Measurements from ENCODE around the gene LAIR2.
A peak's percentile ranks its signal among the peaks of the same experiment; 100 is the strongest.

Gene LAIR2, protein sequence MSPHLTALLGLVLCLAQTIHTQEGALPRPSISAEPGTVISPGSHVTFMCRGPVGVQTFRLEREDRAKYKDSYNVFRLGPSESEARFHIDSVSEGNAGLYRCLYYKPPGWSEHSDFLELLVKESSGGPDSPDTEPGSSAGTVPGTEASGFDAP

DNA sequence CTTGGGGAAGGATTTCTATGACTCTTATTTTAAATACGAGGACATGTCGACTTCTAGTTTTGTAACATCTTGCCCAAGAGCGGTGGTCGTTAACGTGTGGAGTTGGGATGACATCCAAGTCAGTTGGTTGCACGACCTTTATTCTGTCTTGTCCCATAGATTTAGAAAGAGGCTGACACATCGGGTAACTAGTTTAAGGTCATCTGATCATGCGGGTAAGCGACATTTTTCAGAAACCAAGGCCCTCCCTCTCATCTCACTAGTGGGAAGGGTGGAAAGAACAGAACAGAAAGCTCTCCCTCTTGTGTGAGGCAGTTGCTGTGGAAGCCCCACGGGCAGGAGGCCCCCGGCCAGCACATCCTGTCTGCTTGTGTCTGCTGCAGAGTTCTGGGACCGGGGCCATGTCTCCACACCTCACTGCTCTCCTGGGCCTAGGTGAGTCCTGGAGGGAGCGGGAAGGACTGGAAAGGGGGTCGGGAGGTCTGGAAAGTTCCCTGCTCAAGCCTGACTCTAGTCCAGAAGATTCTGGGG is at the start of gene LAIR2:
TSS of gene LAIR2 (plus strand) at position 314 of the 531 bp plus-strand sequence. CDS start at position 402, 88 bp downstream.
- no peak for DNase-seq

DNA sequence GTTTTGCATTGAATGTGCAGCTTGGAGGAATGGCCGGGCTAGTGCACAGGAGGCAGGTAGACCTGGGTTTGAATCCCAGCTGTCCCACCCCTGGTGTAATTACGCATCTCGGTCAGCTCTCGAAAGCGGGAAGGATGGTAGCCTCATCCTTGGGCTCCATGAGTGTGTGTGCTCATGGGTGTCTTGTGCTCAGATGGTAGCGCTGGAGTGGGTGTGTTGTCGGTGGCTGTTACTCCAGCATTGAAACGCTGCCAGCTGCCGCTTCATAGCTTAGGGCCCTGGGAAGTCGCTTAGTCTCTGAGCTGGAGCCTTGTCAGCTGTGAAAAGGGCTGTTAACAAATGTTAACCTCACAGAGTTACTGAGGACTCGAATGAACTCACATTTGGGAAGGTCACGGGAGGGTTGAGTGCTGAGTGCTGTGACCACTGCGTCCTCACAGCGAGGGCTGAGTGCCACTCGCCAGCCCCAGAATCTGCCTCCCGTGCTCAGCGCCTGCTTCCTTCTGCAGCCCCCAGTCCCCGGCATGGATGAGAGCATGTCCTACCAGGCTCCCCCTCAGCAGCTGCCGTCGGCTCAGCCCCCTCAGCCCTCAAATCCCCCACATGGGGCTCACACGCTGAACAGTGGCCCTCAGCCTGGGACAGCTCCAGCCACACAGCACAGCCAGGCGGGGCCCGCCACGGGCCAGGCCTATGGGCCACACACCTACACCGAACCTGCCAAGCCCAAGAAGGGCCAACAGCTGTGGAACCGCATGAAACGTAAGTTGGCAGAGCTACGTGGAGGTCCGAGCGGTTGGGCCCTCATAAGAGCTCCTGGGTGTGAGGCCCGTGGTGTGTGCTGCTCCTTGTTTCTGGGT is 48.5 kb upstream of the LAIR2 start:
- DNase-seq, result no peak

- DNase-seq, result no peak
Measured at GRCh38 chr19:54454781-54455675, 47.6 kb upstream of the LAIR2 start.

- DNase-seq, result no peak
Measured at GRCh38 chr19:54455786-54456422, 46.7 kb upstream of the LAIR2 start.

DNA sequence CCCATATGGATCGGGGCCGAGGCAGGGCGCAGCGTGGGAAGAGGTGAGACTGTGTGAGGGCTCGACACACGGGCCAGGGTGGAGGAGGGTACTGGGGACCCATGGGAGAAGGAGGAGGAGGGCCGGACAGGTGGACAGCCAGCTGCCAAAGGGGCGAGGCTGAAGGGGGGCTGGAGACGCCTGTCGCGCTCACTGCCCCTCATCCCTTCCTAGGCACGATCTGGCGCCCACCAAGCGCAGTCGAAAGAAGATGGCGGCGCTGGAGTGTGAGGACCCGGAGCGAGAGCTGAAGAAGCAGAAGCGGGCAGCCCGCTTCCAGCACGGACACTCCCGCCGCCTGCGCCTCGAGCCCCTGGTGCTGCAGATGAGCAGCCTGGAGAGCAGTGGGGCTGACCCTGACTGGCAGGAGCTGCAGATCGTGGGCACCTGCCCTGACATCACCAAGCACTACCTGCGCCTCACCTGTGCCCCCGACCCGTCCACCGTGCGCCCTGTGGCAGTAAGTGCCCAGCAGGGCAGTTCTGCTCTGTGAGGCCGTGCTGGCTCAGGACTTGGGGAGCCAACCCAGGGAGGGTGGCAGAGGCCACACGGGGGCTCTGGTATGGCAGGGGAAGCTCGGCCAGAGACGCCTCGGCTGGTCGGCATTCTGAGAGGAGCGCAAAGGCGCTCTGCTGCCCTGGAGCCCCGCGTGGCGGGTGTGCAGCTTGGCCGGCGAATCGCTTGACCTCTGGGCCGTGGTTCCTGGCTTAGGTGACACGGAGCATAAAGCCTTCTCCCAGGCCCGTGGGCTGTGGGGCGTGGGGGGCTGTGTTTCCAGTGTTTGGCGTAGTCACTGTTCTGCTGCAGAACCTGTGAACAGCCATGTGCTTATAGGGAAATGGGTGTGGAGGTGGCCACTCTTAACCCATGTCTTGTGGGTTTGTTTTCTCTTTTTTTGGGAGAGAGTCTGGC is 45.9 kb upstream of the LAIR2 start:
- no peak for DNase-seq

DNA sequence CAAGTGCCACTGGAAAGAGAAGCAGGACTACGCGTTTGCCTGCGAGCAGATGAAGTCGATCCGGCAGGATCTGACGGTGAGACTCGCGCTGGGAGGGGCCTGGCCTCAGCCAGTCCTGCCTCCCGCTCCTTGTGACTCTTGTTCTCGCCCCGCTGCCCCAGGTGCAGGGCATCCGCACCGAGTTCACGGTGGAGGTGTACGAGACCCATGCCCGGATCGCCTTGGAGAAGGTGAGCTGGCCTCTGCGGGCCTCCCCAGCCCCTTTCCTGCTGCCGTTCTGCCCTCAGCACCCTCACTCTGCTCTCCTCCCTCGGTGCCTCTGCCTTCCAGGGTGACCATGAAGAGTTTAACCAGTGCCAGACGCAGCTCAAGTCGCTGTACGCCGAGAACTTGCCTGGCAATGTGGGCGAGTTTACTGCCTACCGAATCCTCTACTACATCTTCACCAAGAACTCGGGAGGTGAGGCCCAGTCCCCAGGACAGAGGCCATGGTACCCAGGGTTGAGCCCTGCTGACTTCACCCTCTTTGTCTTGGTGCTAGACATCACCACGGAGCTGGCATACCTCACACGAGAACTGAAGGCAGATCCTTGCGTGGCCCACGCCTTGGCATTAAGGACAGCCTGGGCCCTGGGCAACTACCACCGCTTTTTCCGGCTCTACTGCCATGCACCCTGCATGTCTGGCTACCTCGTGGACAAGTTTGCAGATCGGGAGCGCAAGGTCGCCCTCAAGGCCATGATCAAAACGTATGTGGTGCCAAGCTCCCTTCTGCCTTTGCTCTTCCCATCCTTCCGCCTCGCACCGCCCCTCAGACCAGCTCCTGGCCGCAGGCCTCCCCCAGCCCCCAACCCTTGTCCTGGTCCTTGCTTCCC is 44.6 kb upstream of the LAIR2 start:
- DNase-seq, result no peak

DNA sequence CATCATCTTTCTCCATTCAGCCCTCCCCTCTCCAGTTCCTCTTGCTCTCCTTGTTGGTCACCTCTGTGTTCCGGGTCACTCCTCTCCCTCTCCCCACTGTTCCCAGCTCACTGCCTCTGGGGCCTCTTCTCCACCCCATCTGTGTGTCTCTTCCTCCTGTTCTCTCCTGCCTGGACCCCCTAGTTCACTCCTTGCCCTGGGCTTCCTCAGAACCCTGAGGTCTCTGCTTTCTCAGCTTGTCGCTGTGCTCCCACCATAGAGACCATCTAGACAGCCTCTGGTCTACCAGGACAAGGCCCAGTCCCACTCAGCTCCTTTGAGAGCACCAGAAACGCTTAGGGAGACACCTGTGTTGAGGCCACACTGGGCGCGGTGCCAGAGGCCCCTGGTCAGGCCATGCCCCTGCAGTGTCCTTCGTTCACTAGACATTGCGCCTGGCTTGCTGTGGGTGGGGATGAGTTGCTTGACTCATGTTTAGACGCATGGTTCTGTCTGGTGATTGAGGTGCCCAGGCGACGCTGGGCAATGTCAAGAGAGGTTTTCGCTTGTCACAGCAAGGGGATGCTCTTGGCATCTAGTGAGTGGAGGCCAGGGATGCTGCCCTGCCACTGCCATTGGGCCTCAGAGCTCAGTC is 43.9 kb upstream of the LAIR2 start:
- DNase-seq, result no peak

- no peak for DNase-seq
Measured at GRCh38 chr19:54459282-54460229, 43.1 kb upstream of the LAIR2 start.

DNA sequence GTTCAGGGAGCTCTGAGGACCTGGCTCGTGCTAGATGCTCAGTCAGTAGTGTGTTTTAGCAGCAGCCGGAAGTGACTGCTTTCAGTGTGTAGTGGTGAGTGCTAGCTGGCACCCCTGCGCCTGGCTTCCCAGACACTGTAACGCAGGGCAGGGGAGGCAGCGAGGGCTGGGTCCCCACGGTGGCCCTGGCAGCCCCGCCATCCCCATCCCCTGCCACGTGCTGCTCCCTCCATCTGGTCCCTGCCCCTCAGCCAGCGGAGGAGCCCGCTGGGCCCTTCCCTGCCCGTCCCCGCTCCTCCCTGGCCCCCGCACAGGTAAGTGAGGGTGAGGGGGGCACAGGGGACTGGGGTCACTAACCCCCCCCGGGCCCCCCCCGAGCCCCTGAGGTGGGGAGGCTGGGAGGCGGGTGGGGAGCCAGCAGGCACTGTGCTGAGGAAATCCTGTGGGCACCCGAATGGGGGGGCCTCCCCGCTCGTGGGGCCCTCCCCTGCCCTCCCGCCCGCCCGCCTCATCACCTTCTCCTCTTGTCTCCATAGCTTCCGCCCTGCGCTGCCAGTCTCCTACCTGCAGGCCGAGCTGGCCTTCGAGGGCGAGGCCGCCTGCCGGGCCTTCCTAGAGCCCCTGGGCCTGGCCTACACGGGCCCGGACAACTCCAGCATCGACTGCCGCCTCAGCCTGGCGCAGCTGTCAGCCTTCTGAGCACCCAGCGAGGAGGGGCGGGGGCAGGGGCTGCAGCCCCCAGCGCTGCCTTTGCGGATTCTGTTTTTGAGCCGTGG is 42.2 kb upstream of the LAIR2 start:
- DNase-seq, result no peak

GRCh38 chr19:54461210-54461609 is 41.4 kb upstream of the LAIR2 start:
- DNase-seq, result no peak

GRCh38 chr19:54461613-54462012 is 41.0 kb upstream of the LAIR2 start:
- no peak for DNase-seq

GRCh38 chr19:54462047-54462654 is 40.5 kb upstream of the LAIR2 start:
- no peak for DNase-seq

- DNase-seq, result no peak
Measured at GRCh38 chr19:54462655-54463530, 39.7 kb upstream of the LAIR2 start.

DNA sequence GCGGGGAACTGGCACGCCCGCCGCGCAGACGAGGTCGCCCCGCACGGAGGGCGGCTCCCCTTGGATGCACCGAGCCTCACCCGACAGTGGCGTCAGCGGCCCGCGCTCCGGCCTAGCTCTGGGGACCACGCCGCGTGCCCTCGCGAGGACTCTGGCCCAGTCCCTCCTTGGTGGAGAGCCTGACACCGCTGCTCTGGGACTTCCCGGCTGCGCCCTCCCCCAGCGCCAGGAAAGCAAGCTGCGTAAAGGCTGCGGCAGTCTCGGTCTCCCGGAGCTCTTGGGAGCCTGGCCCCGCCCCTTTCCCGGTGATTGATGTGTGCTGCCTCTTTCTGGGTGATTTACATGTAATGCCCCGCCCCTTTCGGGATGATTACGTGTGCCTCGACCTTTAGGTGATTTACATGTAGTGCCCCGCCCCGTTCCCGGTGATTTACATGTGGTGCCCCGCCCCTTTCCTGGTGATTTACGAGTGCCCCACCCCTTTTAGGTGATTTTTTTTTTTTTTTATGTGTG is 39.0 kb upstream of the LAIR2 start, which contains the start of gene LENG9:
TSS of gene LENG9 (minus strand) at position 248 of the 513 bp plus-strand sequence. CDS start 252 bp downstream, outside the sequence.
- peak; percentile 56 for DNase-seq

DNA sequence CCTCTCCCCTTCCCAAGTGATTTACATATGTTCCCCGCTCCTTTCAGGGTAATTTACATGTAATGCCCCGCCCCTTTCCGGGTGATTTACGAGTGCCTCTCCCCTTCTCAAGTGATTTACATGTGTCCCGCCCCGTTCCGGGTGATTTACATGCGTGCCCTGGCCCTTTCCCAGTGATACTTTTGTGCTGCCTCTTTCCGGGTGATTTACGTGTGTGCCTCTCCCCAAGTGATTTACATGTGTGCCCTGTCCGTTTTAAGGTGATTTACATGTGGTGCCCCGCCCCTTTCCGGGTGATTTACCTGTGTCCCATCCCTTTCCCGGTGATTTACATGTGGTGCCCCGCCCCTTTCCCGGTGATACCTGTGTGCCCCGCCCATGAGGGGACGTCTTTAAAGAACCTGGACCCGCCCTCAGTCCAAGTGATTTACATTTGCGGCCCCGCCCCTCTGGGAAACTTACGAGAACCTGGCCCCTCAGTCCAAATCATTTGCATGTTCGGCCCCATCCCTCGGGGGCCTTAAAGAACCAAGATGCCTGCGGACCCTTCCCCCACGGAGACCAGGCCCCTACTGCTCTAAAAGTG is 38.5 kb upstream of the LAIR2 start:
- peak; percentile 35 for DNase-seq

Data from NCI-H2107 (cell line).